Right lobe of liver (tissue), 6 donors: ENCODE results near the gene GTF2A1L. TPM values are rescaled to one million over a fixed set of nuclear protein-coding genes. Genes with fewer than 3 reads are reported as not detected.

Source experiments
- ATAC-seq, 4 donors: fragments of 200-7000 bp; cut with Tn5 transposase; one replicate each; pipeline ENCODE4 v1.9.1; 2020; ENCODE audit warnings: mild to moderate bottlenecking in 4 of 4, moderate library complexity in 4 of 4
- DNase-seq, 3 donors: peaks; one replicate each; pipeline ENCODE4 v3.0.0-alpha.2; 2020
- H3K27ac ChIP-seq, 3 donors: fragments of 200-600 bp; one replicate each; pipeline ENCODE4 v1.8.0; 2022
- H3K27me3 ChIP-seq, 2 donors: fragments of 200-600 bp; one replicate each; pipeline ENCODE4 v1.8.0; 2022
- H3K36me3 ChIP-seq, 4 donors: fragments of 200-600 bp; sonication (generic) in 1 of 4; one replicate each; pipeline versions ENCODE4 v1.5.1 to v1.8.0; 2017 to 2022; ENCODE audit warnings: control low read depth in 1 of 4
- H3K4me1 ChIP-seq, 4 donors: fragments of 200-600 bp; sonication (generic) in 1 of 4; one replicate each; pipeline versions ENCODE4 v1.5.1 to v1.8.0; 2017 to 2022; ENCODE audit warnings: control low read depth in 1 of 4
- H3K4me3 ChIP-seq, 3 donors: fragments of 200-600 bp; one replicate each; pipeline ENCODE4 v1.8.0; 2022
- H3K9me3 ChIP-seq, 4 donors: fragments of 200-600 bp; sonication (generic) in 1 of 4; one replicate each; pipeline versions ENCODE4 v1.5.1 to v1.8.0; 2017 to 2022; ENCODE audit warnings: control low read depth in 1 of 4
- CTCF ChIP-seq, 4 donors: fragments of 200-600 bp in 3 of 4; fragments of 450-650 bp in 1 of 4; IDR thresholded peaks; one replicate each; pipeline versions ENCODE4 v1.5.1 to v1.8.0; 2016 to 2022; ENCODE audit warnings: antibody characterized with exemption in 4 of 4, mild to moderate bottlenecking in 2 of 4
- POLR2A ChIP-seq: fragments of 450-650 bp; IDR thresholded peaks from one replicate; pipeline ENCODE4 v1.6.1; 2017; ENCODE audit warnings: antibody characterized with exemption, mild to moderate bottlenecking
- WGBS: methylation state at CpG from one replicate; pipeline ENCODE4 v1.1.6; 2018; ENCODE audit warnings: low coverage, low lambda C conversion rate; ENCODE audit not compliant: insufficient coverage; ENCODE audit errors: missing lambda C conversion rate; 5-methylcytosine and 5-hydroxymethylcytosine counted together
- intact Hi-C, 2 donors: fragments of 100-400 bp; cut with DNase I; formaldehyde crosslinking; loops; one replicate each; pipeline versions ENCODE4 v1.11.2 to v1.14.1; 2022
- total RNA-seq, 6 experiments: library from RNA; depleted of rRNA in 2 of 6; stranded (reverse); fragments of >200 nt in 2 of 6; fragmentation: NEBNext Ultra II Directional in 3 of 6; extraction: Animal tissue kit (Norgen Biotek cat#: 25700) in 3 of 6; gene quantifications; one replicate each; pipeline versions ENCODE4 v1.1.0 to v1.2.4, GENCODE V29; 2016 to 2023
- donor health status: DM: no; HTN: yes; CAD: no.
- donor health status: DM: no; HTN: no; CAD: no.
- donor health status: DM: no; HTN: no; CAD: no.
- donor health status: DM: no; HTN: yes; CAD: no.
- donor health status: DM: no; HTN: yes; CAD: no.

Gene GTF2A1L
- total RNA-seq, 6 experiments from 2014 or later: 0.58 to 0.66 TPM; not detected in 4

GRCh38 chr2:48707466-48707865, 89.8 kb downstream of the GTF2A1L start:
- Histone ChIP-seq H3K4me3 (no peak overlapping the region), H3K27me3 (no peaks in the 10 kb centered on the region), H3K9me3 (no peaks in the 10 kb centered on the region), H3K27ac (no peak overlapping the region), H3K36me3 (no peaks in the 10 kb centered on the region), H3K4me1 (no peaks in the 10 kb centered on the region)
- WGBS: 40% methylated on average over 2 of the region's 6 CpGs
- DNase-seq (no peak), ATAC-seq (no peak)
- intact Hi-C loops: no loop called here
- TF ChIP-seq CTCF (IDR thresholded peaks at IDR 0.05): no peak
- TF ChIP-seq POLR2A: no peak

GRCh38 chr2:48709096-48710034, 91.7 kb downstream of the GTF2A1L start:
- TF ChIP-seq POLR2A (no peak), CTCF (IDR thresholded peaks at IDR 0.05) (no peak)
- 46% methylated on average over 7 of the region's 7 CpGs for WGBS
- H3K4me1 ChIP-seq: no peaks in the 10 kb centered on the region
- intact Hi-C loops: no loop called here
- no peak for ATAC-seq
- DNase-seq: no peak
- H3K36me3 ChIP-seq: no peaks in the 10 kb centered on the region
- H3K4me3 ChIP-seq: no peak overlapping the region
- H3K9me3 ChIP-seq: no peaks in the 10 kb centered on the region
- no peak overlapping the region for H3K27ac ChIP-seq
- H3K27me3 ChIP-seq: no peaks in the 10 kb centered on the region

- TF ChIP-seq POLR2A: no peak
- no peak for TF ChIP-seq CTCF (IDR thresholded peaks at IDR 0.05)
These were observed 93.7 kb downstream of the GTF2A1L start for GRCh38 chr2:48711343-48711742.

GRCh38 chr2:48712151-48712550, 94.5 kb downstream of the GTF2A1L start:
- Histone ChIP-seq H3K27me3 (no peaks in the 10 kb centered on the region), H3K27ac (no peak overlapping the region), H3K4me1 (no peaks in the 10 kb centered on the region), H3K9me3 (no peaks in the 10 kb centered on the region), H3K4me3 (no peak overlapping the region), H3K36me3 (no peaks in the 10 kb centered on the region)
- no peak for DNase-seq
- TF ChIP-seq POLR2A (no peak), CTCF (IDR thresholded peaks at IDR 0.05) (no peak)
- intact Hi-C loops: no loop called here
- WGBS: 39% methylated on average over 2 of the region's 2 CpGs
- no peak for ATAC-seq

More at GRCh38 chr2:48711343-48711742, 93.7 kb downstream of the GTF2A1L start:
- peak in 1 of 4 donors; percentile 65 for ATAC-seq
- H3K4me3 ChIP-seq: no peak overlapping the region
- no peak overlapping the region for H3K27ac ChIP-seq
- H3K4me1 ChIP-seq: no peaks in the 10 kb centered on the region
- no peak for DNase-seq
- no peaks in the 10 kb centered on the region for H3K36me3 ChIP-seq
- intact Hi-C loops: no loop called here
- H3K9me3 ChIP-seq: no peaks in the 10 kb centered on the region
- WGBS: 24% methylated on average over 4 of the region's 4 CpGs
- no peaks in the 10 kb centered on the region for H3K27me3 ChIP-seq
